Kidney epithelial cell (primary cell): ENCODE results near the gene ADGRG7. TPM values are rescaled to one million over a fixed set of nuclear protein-coding genes. Genes with fewer than 3 reads are reported as not detected.

ENCODE experiments used
- total RNA-seq: library from RNA; depleted of rRNA; stranded (reverse); fragments of >200 nt; gene quantifications from 2 replicates; pipeline ENCODE4 v1.2.3, GENCODE V29; 2015

ADGRG7 gene
- total RNA-seq, 1 donor from 2014 or later = not detected

Other genes starting within 250 kb of the ADGRG7 start
- 32.9 and 39.1 TPM in 2 replicates for gene TOMM70, start 208.5 kb upstream of the ADGRG7 start, total RNA-seq
- 1.6 and 2.3 TPM in 2 replicates for gene LNP1, start 208.1 kb upstream of the ADGRG7 start, total RNA-seq
- 10.2 and 10.5 TPM in 2 replicates for gene TMEM45A, start 117.0 kb upstream of the ADGRG7 start, total RNA-seq
- 116 and 127 TPM in 2 replicates for gene TFG, start 99.9 kb downstream of the ADGRG7 start, total RNA-seq